Measurements from ENCODE around the gene CBX3. TPM values are rescaled to one million over a fixed set of nuclear protein-coding genes. Genes with fewer than 3 reads are reported as not detected.
"Not testable (repeated sequence)": the region's sequence is repeated elsewhere in the genome, so short reads cannot be mapped to it uniquely, and the experiment has no call there.

Gene CBX3
- total RNA-seq, 2 experiments from 2014 or later = 235 to 279 TPM

GRCh38 chr7:26203016-26203415 lies 1.5 kb downstream of the CBX3 start:
- CTCF ChIA-PET = interaction anchor here (0.6 to 1.0 kb wide), 3 partner anchors 9 to 124 kb away, joined by 3 to 6 read pairs (median 3); no protein-coding TSS in a partner anchor
- ATAC-seq (no peak), DNase-seq (no peak)
- Mint-ChIP-seq H3K27me3 (peaks cover 8% of the 10 kb centered on the region), H3K4me3 (peak overlapping the region; percentile 83), H3K9me3 (ENCODE audit: low read depth) (no peaks in the 10 kb centered on the region), H3K4me1 (peaks cover 35% of the 10 kb centered on the region), H3K27ac (peak overlapping the region; percentile 92), H3K36me3 (peaks cover 70% of the 10 kb centered on the region)

DNA sequence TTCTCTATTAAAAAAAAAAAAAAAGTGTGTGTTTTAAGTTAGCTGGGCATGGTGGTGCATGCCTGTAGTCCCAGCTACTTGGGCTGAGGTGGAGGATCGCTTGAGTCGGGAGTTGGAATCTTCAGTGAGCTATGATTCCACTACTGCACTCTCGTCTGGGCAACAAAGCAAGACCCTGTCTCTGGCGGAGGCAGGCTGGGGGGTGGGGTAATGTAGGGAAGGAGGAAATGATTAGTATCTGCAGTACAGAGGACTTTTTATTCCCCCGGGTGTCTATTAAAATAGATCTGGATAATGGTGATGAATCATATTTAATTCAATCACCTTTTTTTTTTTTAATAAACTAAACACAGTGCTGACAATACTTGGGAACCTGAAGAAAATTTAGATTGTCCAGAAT lies 6.5 kb downstream of the CBX3 start:
- Mint-ChIP-seq H3K36me3 (peaks cover 77% of the 10 kb centered on the region), H3K27ac (no peak overlapping the region), H3K9me3 (ENCODE audit: low read depth) (no peaks in the 10 kb centered on the region), H3K4me1 (peaks cover 52% of the 10 kb centered on the region), H3K4me3 (no peak overlapping the region), H3K27me3 (no peaks in the 10 kb centered on the region)
- CTCF ChIA-PET = no interaction called here
- DNase-seq (no peak), ATAC-seq (no peak)

DNA sequence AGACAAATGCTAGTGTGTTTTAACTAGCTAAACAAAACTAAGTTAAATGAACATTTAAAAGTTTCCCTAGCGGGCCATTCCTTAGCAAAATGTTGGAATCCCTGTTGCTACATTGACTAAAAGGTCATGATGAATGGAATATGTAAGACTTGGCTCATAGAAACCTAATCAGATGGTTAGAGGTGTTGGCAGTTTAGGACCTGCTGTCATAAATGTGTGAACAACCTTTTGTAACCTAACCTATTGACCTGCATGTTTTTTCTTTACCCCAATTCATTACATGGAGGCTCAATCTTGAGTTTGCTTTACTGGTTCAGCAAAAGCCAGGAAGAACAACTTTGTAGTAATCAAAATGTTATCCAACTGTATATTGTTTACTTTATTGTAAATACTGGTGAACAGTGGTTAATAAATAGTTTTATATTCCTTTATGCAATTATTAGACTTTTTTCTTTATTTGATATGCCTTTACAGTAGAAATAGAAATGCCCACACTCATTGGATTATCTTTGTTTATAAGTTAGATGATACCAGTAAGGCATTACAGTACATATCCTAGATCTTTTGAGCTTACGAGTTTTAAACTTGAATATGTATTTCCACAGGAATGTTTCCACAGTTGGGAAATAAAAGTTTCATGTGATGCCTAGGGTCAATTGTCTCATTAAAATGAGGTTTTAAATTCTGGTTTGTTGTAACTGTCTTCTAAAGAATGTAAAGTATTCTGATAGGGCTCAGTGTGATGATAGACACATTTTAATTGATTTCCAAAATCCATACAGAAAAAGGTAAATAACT lies 11.6 kb downstream of the CBX3 start:
- CTCF ChIA-PET = interaction anchor here (0.8 kb wide), 2 partner anchors 57 to 152 kb away, joined by 3 read pairs; no protein-coding TSS in a partner anchor
- no peak overlapping the region for H3K4me3 Mint-ChIP-seq
- peaks cover 24% of the 10 kb centered on the region for H3K4me1 Mint-ChIP-seq
- no peak for DNase-seq
- no peaks in the 10 kb centered on the region for H3K27me3 Mint-ChIP-seq
- ATAC-seq = no peak
- H3K36me3 Mint-ChIP-seq = peaks cover 46% of the 10 kb centered on the region
- no peaks in the 10 kb centered on the region for H3K9me3 Mint-ChIP-seq (ENCODE audit: low read depth)
- H3K27ac Mint-ChIP-seq = no peak overlapping the region

DNA sequence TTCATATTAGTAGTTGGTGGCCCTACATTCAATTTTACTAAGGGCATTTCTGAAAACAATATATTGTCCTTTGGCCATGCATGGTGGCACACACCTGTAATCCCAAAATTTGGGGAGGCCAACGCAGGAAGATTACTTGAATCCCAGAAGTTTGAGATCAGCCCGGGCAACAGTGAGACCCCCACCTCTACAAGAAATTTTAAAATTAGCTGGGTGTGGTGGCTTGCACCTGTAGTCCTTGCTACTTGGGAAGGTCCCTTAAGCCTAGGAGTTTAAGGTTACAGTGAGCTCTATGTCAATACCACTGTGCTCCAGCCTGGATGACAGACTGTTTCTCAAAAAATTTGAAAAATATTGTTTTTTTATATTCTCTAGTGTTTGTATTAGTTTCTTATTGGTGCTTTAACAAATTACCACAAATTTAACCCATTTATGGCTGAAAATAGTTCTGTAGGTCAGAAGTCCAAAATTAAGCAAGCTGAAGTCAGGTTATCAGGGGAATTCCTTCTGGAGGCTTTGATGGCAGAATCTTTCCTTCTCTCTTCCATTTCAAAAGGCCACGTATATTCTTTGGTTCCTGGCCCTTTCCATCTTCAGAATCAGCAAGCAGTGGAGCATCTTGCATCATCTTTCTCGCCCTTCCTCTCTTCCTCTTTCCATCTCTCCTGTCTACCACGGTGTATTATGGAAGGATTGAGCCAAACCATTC lies 12.4 kb downstream of the CBX3 start:
- peaks cover 24% of the 10 kb centered on the region for H3K4me1 Mint-ChIP-seq
- CTCF ChIA-PET = interaction anchor here (0.8 kb wide), 1 partner anchor 151 kb away, joined by 3 read pairs; no protein-coding TSS in a partner anchor
- H3K27ac Mint-ChIP-seq = no peak overlapping the region
- no peak overlapping the region for H3K4me3 Mint-ChIP-seq
- no peaks in the 10 kb centered on the region for H3K27me3 Mint-ChIP-seq
- H3K9me3 Mint-ChIP-seq (ENCODE audit: low read depth) = no peaks in the 10 kb centered on the region
- ATAC-seq (no peak), DNase-seq (no peak)
- peaks cover 43% of the 10 kb centered on the region for H3K36me3 Mint-ChIP-seq

DNA sequence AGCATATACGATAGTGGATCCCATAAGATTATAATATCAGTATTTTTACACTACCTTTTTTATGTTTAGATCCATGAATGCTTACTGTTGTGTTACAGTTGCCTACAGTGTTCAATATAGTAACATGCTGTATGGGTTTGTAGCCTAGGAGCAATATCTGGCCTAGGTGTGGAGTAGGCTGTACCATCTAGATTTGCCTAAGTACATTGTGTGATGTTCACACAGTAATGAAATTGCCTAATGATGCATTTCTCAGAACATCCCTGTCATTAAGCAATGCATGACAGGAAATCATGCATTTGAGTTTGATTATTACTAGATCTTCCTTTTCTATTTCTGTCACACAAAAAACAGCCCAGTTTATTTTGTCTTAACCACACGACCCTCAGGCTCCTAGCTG lies 14.5 kb downstream of the CBX3 start:
- CTCF ChIA-PET = no interaction called here
- no peaks in the 10 kb centered on the region for H3K9me3 Mint-ChIP-seq (ENCODE audit: low read depth)
- peaks cover 3% of the 10 kb centered on the region for H3K27me3 Mint-ChIP-seq
- H3K27ac Mint-ChIP-seq = no peak overlapping the region
- H3K4me3 Mint-ChIP-seq = no peak overlapping the region
- H3K36me3 Mint-ChIP-seq = peaks cover 27% of the 10 kb centered on the region
- DNase-seq (no peak), ATAC-seq (peak; percentile 23)
- H3K4me1 Mint-ChIP-seq = peaks cover 10% of the 10 kb centered on the region

GRCh38 chr7:26224359-26224758 lies 22.8 kb downstream of the CBX3 start:
- no peak for DNase-seq
- H3K4me3 Mint-ChIP-seq = no peak overlapping the region
- H3K4me1 Mint-ChIP-seq = no peaks in the 10 kb centered on the region
- H3K27ac Mint-ChIP-seq = no peak overlapping the region
- H3K9me3 Mint-ChIP-seq (ENCODE audit: low read depth) = no peaks in the 10 kb centered on the region
- peaks cover 6% of the 10 kb centered on the region for H3K27me3 Mint-ChIP-seq
- no peak for ATAC-seq
- CTCF ChIA-PET = no interaction called here
- H3K36me3 Mint-ChIP-seq = no peaks in the 10 kb centered on the region

DNA sequence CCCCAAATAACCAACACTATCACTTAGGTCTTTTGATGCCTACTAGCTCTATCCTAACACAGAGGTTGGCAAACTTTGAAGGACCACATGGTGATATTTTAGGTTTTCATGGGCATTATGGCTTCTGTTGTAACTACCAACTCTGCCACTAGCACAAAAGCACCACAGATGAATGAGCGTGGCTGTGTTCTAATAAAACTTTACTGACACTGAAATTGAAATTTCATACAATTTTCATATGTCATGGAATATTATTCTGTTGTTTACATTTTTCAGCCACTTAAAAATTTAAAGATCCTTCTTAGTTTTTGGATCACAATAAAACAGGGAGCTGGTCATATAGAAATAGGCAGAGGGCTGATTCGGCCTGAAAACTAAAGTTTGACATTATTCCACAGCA lies 26.4 kb downstream of the CBX3 start:
- Mint-ChIP-seq H3K27ac (no peak overlapping the region), H3K4me3 (no peak overlapping the region), H3K36me3 (no peaks in the 10 kb centered on the region), H3K4me1 (no peaks in the 10 kb centered on the region), H3K27me3 (peaks cover 3% of the 10 kb centered on the region), H3K9me3 (ENCODE audit: low read depth) (no peaks in the 10 kb centered on the region)
- ATAC-seq (no peak), DNase-seq (no peak)
- CTCF ChIA-PET = no interaction called here

DNA sequence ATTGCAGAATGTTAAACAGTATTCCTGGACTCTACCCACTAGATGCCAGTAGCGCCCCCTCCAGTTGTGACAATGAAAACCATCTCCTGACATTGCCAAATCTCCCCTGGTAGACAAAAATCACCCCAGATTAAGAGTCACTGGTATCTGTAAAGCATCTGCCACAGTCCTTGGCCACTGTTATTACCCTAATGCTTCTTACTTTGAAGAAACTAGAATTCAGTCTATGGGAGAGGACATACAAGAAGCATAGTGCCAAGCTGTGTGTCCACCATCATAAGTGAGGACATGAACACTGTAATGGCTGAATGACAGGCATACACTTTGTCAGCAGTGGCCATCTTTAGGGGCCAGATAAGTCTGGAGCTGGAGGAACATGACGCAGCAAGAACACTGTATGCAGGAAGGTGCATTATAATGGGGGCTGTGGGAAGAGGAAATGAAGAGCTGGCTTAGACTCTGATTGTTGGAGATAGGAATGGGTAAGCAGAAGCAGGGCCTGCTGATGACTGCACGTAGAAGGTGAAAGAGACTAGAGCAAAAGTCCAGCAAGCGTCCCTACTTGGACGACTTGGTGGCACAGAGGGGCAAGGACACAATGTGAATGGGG lies 32.5 kb downstream of the CBX3 start:
- no peaks in the 10 kb centered on the region for H3K9me3 Mint-ChIP-seq (ENCODE audit: low read depth)
- H3K4me3 Mint-ChIP-seq = no peak overlapping the region
- no peak overlapping the region for H3K27ac Mint-ChIP-seq
- no peaks in the 10 kb centered on the region for H3K4me1 Mint-ChIP-seq
- ATAC-seq (no peak), DNase-seq (no peak)
- no peaks in the 10 kb centered on the region for H3K36me3 Mint-ChIP-seq
- H3K27me3 Mint-ChIP-seq = peaks cover 8% of the 10 kb centered on the region
- CTCF ChIA-PET = no interaction called here

GRCh38 chr7:26237035-26237807 lies 35.7 kb downstream of the CBX3 start:
- Mint-ChIP-seq H3K27ac (no peak overlapping the region), H3K36me3 (no peaks in the 10 kb centered on the region), H3K9me3 (ENCODE audit: low read depth) (no peaks in the 10 kb centered on the region), H3K27me3 (peaks cover 8% of the 10 kb centered on the region), H3K4me1 (no peaks in the 10 kb centered on the region), H3K4me3 (no peak overlapping the region)
- CTCF ChIA-PET = no interaction called here
- DNase-seq (no peak), ATAC-seq (no peak)

- Mint-ChIP-seq H3K27me3 (peaks cover 9% of the 10 kb centered on the region), H3K4me1 (no peaks in the 10 kb centered on the region), H3K36me3 (no peaks in the 10 kb centered on the region), H3K9me3 (ENCODE audit: low read depth) (no peaks in the 10 kb centered on the region), H3K27ac (no peak overlapping the region), H3K4me3 (no peak overlapping the region)
- ATAC-seq = no peak
- no peak for DNase-seq
- CTCF ChIA-PET = no interaction called here
Observed at GRCh38 chr7:26238032-26238431, 36.5 kb downstream of the CBX3 start.

DNA sequence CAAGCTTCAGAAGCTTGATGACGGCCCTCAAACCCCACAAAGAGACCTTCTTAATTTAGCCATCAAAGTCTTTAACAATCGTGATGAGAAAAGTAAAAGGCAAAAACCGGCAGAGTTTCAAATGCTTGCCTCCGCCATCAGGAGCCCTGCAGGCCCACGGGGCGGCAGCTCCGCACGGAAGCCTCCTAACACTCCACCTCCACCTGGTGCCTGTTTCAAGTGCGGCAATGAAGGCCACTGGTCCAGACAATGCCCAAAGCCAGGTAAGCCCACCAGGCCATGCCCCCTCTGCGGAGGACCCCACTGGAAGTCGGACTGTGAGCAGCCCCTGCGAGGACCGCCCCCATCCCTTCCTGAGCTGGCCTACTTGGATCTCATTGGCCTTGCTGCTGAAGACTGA lies 43.6 kb downstream of the CBX3 start:
- CTCF ChIA-PET = no interaction called here
- no peaks in the 10 kb centered on the region for H3K9me3 Mint-ChIP-seq (ENCODE audit: low read depth)
- peaks cover 3% of the 10 kb centered on the region for H3K27me3 Mint-ChIP-seq
- H3K4me1 Mint-ChIP-seq = peaks cover 2% of the 10 kb centered on the region
- no peak for ATAC-seq
- no peak overlapping the region for H3K27ac Mint-ChIP-seq
- H3K4me3 Mint-ChIP-seq = no peak overlapping the region
- no peaks in the 10 kb centered on the region for H3K36me3 Mint-ChIP-seq
- no peak for DNase-seq

DNA sequence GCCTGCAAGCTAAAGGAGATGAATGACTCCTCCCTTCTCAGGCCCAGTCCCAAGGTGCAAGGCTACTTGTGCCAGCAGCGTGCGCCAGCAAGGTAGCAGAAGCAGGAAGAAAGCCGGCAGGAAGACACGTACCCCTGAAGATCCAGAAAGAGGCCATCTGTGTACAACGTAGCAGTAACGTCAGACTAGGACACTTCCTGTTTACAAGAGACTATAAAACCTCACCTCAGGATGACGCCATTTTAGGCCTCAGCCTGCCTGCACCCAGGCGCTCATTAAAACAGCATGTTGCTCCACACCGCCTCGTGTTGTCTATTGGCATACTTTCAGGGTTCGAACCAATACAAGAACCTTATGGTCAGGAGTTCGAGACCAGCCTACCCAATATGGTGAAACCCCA lies 48.7 kb downstream of the CBX3 start:
- Mint-ChIP-seq H3K36me3 (no peaks in the 10 kb centered on the region), H3K27ac (no peak overlapping the region), H3K4me1 (peaks cover 2% of the 10 kb centered on the region), H3K27me3 (peaks cover 2% of the 10 kb centered on the region), H3K9me3 (ENCODE audit: low read depth) (no peaks in the 10 kb centered on the region), H3K4me3 (no peak overlapping the region)
- DNase-seq (no peak), ATAC-seq (no peak)
- CTCF ChIA-PET = no interaction called here

DNA sequence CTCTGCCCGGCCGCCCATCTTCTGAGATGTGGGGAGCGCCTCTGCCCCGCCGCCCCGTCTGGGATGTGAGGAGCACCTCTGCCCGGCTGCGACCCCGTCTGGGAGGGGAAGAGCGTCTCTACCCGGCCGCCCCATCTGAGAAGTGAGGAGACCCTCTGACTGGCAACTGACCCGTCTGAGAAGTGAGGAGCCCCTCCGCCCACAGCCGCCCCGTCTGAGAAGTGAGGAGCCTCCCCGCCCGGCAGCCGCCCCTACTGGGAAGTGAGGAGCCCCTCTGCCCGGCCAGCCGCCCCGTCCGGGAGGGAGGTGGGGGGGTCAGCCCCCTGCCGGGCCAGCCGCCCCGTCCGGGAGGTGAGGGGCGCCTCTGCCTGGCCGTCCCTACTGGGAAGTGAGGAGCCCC lies 60.3 kb downstream of the CBX3 start:
- DNase-seq; H3K27ac Mint-ChIP-seq; H3K9me3 Mint-ChIP-seq (ENCODE audit: low read depth); H3K4me3 Mint-ChIP-seq; H3K36me3 Mint-ChIP-seq; ATAC-seq; CTCF ChIA-PET: not testable (repeated sequence)
- H3K4me1 Mint-ChIP-seq = peaks cover 13% of the 10 kb centered on the region
- peaks cover 15% of the 10 kb centered on the region for H3K27me3 Mint-ChIP-seq
